ENCODE results near the gene SGCA. TPM values are rescaled to one million over a fixed set of nuclear protein-coding genes. Genes with fewer than 3 reads are reported as not detected.

Gene SGCA
- total RNA-seq, 2 donors from 2014 or later: 1.3 TPM; not detected in 1

- H3K4me1 ChIP-seq: peaks cover 25% of the 10 kb centered on the region
- no peaks in the 10 kb centered on the region for H3K9me3 ChIP-seq
- no peak overlapping the region for H3K4me3 ChIP-seq
- H3K27me3 ChIP-seq: no peaks in the 10 kb centered on the region
- H3K36me3 ChIP-seq (replicated peaks in 1 of 2; ENCODE audit: insufficient read depth in 1 of 2, low read depth in 2 of 2): no peaks in the 10 kb centered on the region
- DNase-seq: no peak
- 77 to 88% methylated on average over 2 to 4 of the region's 4 CpGs for WGBS, 2 donors
- TF ChIP-seq CTCF (IDR thresholded peaks at IDR 0.05) (no peak), POLR2A (IDR thresholded peaks at IDR 0.05) (no peak)
- no peak for ATAC-seq
- H3K27ac ChIP-seq: no peak overlapping the region
- intact Hi-C loops (cut with DNase I): no loop called here
These were observed 14.3 kb downstream of the SGCA start for GRCh38 chr17:50180111-50180510.

- Histone ChIP-seq H3K27ac (no peak overlapping the region), H3K4me1 (peaks cover 20% of the 10 kb centered on the region), H3K9me3 (no peaks in the 10 kb centered on the region), H3K27me3 (no peaks in the 10 kb centered on the region), H3K36me3 (replicated peaks in 1 of 2; ENCODE audit: insufficient read depth in 1 of 2, low read depth in 2 of 2) (no peaks in the 10 kb centered on the region), H3K4me3 (no peak overlapping the region)
- no peak for TF ChIP-seq POLR2A (IDR thresholded peaks at IDR 0.05)
- DNase-seq: no peak
- 76 to 82% methylated on average over 12 of the region's 12 CpGs for WGBS, 2 donors
- no peak for ATAC-seq
- intact Hi-C loops (cut with DNase I): no loop called here
These were observed 14.8 kb downstream of the SGCA start for GRCh38 chr17:50180620-50181019.

GRCh38 chr17:50181144-50181543 lies 15.3 kb downstream of the SGCA start:
- Histone ChIP-seq H3K27me3 (no peaks in the 10 kb centered on the region), H3K36me3 (replicated peaks in 1 of 2; ENCODE audit: insufficient read depth in 1 of 2, low read depth in 2 of 2) (no peaks in the 10 kb centered on the region), H3K4me1 (peaks cover 15% of the 10 kb centered on the region), H3K9me3 (no peaks in the 10 kb centered on the region), H3K27ac (no peak overlapping the region), H3K4me3 (no peak overlapping the region)
- DNase-seq (no peak), ATAC-seq (no peak)
- WGBS, 2 donors: 73 to 87% methylated on average over 13 of the region's 13 CpGs
- TF ChIP-seq POLR2A (IDR thresholded peaks at IDR 0.05) (no peak), CTCF (IDR thresholded peaks at IDR 0.05) (no peak)
- intact Hi-C loops (cut with DNase I): no loop called here

GRCh38 chr17:50181591-50182560 lies 16.1 kb downstream of the SGCA start:
- no peak overlapping the region for H3K4me3 ChIP-seq
- 72 to 80% methylated on average over 11 to 12 of the region's 12 CpGs for WGBS, 2 donors

More at GRCh38 chr17:50181591-50182560, 16.1 kb downstream of the SGCA start:
- H3K4me1 ChIP-seq: peaks cover 15% of the 10 kb centered on the region
- no peak for TF ChIP-seq CTCF (IDR thresholded peaks at IDR 0.05)
- no peak for TF ChIP-seq POLR2A (IDR thresholded peaks at IDR 0.05)
- H3K27me3 ChIP-seq: no peaks in the 10 kb centered on the region
- no peak for DNase-seq
- H3K27ac ChIP-seq: no peak overlapping the region
- intact Hi-C loops (cut with DNase I): no loop called here
- no peaks in the 10 kb centered on the region for H3K9me3 ChIP-seq
- H3K36me3 ChIP-seq (replicated peaks in 1 of 2; ENCODE audit: insufficient read depth in 1 of 2, low read depth in 2 of 2): no peaks in the 10 kb centered on the region
- ATAC-seq: no peak

Measured in body of pancreas (tissue), 4 donors.